CD4-positive, alpha-beta T cell treated with Interleukin-2 at 100 ng/mL for 4 hours (primary cell): ENCODE measurements around the gene KLK5.

ENCODE experiments used
- DNase-seq: peaks from one replicate; pipeline ENCODE4 v3.0.0-alpha.2; 2020; ENCODE audit warnings: low spot score

Gene KLK5

DNA sequence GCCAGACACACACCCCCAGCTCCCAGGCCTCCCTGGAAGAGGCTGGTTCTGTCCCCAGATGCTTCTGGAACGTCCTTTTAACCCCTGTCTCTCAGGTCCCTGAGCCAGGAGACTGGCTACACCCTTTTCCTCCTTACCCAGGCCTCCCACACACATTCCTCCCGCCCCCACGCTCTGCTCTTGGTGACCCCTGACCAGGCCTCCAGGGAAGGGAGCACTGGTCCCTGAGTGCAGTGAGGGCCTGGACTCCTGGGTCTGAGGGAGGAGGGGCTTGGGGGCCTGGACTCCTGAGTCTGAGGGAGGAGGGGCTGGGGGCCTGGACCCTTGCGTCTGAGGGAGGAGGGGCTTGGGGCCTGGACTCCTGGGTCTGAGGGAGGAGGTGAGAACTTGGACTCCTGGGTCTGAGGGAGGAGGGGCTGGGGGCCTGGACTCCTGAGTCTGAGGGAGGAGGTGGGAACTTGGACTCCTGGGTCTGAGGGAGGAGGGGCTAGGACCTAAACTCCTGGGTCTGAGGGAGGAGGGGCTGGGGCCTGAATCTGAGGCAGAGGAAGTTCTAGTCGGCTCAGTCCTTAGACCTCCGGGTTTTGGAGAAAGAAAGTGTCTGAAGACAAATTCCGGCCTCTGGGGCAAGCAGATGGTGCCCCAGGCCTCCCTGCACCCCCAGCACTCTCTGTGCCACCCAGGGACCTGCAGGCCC is 16.0 kb upstream of the KLK5 start:
- no peak for DNase-seq

DNA sequence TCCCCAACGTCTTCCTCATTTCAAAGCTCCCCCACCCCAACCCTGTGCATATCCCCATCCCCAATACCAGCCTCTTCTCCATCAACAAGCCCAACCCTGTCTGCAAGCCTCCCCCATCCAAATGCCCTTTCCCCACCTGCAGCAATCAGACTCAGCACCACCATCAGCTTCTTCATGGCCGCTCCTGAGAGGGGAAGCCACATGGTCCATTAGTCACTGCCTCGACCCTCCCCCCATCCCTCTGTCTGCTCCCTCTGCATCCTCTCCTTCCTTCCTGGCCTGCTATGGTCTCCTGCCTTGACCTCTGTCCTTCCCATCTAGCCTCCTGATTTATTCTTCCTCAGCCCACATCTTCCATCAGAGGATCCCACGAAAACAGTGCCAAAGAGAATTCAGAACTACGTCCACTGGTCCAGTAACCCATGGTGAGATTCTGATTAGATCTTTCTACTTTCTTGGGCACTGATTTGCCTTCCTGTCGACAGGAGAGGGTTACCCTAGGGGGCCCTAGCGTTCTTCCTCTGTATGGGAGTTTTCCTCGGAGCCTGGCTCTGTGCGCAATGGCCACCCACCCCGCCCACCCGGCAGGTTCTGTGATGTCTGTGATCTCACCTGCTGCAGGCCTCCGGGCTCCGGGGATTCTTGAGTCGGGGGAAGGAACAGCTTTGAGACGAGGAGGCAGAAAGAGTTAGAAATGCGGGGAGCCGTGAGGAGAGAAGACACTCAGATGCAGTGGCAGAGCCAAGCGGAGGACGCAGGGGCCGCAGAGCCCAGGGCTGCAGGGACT is 15.3 kb upstream of the KLK5 start:
- no peak for DNase-seq

GRCh38 chr19:50964266-50964665 is 11.4 kb upstream of the KLK5 start:
- DNase-seq, result no peak

- no peak for DNase-seq
These were observed 10.5 kb upstream of the KLK5 start for GRCh38 chr19:50963381-50963780.

DNA sequence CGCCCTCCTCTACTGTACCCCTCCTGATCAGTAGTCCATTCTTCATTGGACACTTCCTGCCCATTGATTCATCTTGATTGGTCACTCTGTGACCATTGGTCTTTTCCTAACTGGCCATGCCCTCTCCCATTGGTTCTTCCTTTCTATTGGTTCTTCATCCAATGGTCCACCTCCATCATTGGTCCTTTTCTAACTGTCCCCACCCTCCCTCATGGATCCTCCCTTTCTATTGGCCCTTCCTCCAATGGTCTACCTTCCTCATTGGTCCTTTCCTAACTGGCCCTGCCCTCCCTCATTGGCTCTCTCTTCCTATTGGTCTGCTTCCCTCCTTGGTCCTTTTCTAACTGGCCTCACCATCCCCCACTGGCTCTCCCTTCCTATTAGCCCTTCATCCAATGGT is 9.4 kb upstream of the KLK5 start:
- DNase-seq, result no peak

DNA sequence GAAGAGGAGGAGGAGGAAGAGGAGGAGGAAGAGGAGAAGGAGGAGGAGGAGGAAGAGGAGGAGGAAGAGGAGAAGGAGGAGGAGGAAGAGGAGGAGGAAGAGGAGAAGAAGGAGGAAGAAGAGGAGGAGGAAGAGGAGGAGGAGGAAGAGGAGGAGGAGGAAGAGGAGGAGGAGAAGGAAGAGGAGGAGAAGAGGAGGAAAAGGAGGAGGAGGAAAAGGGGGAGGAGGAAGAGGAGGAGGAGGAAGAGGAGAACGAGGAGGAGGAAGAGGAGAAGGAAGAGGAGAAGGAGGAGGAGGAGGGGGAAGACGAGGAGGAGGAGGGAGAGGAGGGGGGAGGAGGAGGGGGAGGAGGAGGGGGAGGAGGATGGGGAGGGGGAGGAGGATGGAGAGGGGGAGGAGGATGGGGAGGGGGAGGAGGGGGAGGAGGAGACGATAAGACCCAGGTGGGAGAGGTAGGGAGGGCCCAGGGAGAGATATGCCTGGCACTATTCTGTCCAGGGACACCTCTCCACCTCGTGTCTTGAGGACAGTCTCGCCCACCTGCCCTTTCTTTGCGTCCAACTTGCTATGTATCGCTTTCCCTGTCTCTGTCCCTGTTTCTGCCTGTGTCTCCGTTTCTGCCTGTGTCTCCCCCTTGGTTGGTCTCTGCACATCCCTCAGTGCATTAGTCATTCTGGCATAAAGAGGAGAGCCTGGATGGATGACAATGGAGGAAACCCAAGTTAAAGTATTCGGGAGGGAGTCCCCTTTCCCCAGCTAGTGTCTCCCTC is 7.1 kb upstream of the KLK5 start:
- no peak for DNase-seq

DNA sequence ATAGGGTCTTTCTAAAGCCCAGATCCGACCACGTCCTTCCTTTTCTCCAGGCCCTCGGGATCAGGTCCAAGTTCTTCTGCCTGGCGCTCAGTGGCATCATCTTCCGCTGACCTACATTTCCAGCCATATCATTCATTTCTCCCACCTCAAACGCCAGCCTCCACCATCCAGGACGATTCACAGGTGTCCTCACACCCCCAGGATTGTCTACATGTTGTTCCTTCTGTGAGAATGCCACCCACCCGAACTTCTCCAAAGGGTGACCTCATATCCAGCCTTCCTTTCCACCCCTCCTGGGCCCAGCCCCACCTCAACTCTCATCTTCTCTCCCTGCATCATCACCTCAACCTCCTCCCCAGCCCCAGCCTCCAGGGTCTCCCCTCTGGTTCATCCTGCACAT is 4.7 kb upstream of the KLK5 start:
- DNase-seq, result no peak

DNA sequence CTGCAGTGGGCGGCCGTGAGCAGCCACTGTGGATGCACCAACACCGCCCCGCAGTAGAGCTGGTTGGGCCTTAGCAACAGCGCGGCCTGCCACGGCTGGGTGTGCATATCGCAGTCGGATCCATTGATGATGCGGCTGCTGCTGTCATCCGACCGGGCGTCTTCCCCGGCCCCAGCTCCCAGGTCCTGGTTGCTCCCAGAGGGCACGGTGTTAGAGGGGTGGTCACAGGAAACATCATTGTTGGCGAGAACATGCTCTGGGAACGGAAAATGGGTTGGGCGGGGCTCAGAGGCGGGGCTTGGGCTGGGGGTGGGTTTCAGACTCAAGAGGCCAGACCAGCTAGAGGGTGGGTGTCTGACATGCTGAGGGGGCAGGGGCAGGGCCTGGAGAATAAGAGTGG is 3.0 kb downstream of the KLK5 start:
- DNase-seq, result no peak

GRCh38 chr19:50947123-50947522 is 5.7 kb downstream of the KLK5 start:
- DNase-seq, result no peak

- no peak for DNase-seq
These were observed 8.0 kb downstream of the KLK5 start for GRCh38 chr19:50944795-50945194.

DNA sequence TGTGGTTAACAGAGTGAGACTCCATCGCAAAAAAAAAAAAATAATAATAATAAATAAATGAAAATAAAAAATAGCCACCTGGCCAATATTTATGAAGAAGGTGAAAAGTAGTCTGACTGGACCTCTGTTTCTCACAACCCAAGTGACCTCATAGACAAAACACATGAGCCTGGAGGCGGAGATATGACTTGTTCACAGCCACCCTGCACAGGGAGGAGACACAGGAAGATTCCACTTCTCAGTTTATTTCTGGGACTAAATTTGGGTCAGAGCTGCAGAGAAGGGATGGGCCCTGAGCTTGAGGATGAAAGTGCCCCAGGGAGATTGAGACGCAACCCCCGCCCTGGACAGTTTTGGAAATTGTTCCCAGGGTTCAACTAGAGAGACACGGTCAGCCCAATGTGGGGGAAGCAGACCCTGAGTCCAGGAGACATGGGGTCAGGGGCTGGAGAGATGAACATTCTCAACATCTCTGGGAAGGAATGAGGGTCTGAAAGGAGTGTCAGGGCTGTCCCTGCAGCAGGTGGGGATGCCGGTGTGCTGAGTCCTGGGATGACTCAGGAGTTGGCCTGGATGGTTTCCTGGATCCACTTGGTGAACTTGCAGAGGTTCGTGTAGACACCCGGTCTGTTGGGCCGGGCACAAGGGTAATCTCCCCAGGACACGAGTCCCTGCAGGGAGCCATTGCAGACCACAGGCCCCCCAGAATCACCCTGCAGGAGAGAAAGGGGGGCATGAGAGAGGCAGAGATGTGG is 9.6 kb downstream of the KLK5 start:
- DNase-seq, result no peak

DNA sequence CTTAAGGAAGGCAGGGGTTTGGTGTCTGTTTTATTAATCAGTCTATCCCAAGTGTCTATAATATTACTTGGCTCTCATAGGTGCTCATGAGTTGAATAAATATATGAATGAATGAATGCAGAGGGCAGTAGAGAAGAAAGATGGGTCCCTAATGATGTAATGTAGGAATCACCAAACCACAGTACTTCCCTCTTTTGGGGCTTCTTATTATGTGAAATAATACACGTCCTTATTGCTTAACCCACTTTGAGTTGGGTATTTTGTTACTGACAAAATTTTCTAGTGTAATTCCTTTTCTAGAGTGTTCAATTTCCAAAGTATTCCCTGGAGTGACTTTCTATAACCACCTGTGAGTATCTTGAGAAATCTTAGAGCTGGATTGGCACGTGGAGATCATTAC is 13.2 kb downstream of the KLK5 start:
- DNase-seq, result no peak

DNA sequence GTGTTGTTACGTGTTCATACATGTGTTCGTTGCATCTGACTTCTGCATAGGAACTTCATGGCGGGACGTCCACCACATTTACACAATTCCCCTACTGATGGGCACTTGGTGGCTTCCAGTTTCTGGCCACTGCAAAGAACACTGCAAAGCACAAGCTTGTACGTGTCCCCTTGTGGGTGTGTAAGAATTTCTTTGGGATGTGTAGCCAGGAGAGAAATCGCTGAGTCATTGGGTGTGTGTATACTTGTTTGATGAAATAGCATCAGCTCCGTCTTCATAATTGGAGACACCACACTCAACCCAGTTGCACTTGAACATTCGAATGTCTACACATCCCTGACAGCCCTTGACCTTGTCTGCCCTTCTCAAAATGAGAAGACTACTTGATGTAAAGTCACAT is 19.2 kb downstream of the KLK5 start:
- no peak for DNase-seq

DNA sequence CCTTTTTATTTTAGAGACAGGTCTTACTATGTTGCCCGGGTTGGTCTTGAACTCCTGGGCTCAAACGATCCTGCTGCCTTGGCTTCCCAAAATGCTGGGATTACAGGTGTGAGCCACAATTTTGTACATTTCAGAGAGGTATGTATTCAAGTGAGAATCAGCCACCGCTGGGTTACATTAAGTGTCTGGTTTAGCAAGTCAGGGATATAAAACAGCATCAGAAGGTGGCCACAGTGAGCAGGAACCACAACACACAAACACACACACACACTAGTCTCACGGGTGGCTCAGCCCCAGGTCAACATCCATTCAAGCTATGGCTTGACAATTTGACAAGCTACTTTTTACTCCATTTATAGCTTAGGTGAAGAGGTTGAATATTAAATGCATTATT is 20.2 kb downstream of the KLK5 start:
- no peak for DNase-seq

GRCh38 chr19:50932018-50932689 is 20.7 kb downstream of the KLK5 start:
- DNase-seq, result no peak

DNA sequence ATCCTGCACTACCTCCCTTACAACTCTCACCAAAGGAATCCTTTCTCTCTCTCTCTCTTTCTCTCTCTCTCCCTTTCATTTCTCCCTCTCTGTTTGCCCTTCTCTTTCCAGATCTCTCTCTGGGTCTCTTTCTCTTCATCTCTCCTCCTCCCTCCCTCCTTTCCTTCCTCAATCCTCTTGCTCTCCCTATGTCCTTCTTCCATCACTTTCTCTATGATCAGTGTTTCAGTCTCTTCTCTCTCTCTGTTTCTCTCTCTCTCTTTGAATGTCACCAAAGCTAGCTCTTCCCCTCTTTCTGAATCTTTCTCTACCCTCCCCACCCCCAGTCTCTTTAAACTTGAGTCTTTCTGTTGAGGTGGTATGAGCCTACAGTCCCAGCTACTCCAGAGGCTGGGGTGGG is 21.8 kb downstream of the KLK5 start:
- DNase-seq, result no peak

GRCh38 chr19:50928831-50929230 is 24.0 kb downstream of the KLK5 start:
- DNase-seq, result no peak

GRCh38 chr19:50926144-50926543 is 26.7 kb downstream of the KLK5 start:
- no peak for DNase-seq

GRCh38 chr19:50925734-50926133 is 27.1 kb downstream of the KLK5 start:
- no peak for DNase-seq

DNA sequence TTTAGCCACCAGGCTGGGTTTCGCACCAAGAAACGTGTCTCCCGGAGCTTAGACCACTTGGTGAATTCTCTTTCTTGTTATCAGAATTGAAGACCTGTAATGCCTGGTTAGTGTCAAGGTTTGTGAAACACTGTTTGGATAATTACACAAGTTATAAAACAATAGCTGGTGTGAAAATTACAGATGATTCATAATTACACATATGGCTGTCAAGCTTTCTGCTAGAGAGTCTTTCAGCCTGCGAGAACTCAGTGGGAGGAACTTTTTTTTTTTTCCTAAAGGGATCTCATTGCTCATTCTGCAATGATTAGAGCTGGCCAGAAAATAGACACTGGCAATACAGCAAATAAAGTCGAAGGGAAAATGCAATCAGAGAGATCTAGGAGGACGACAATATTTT is 28.3 kb downstream of the KLK5 start:
- DNase-seq, result no peak

DNA sequence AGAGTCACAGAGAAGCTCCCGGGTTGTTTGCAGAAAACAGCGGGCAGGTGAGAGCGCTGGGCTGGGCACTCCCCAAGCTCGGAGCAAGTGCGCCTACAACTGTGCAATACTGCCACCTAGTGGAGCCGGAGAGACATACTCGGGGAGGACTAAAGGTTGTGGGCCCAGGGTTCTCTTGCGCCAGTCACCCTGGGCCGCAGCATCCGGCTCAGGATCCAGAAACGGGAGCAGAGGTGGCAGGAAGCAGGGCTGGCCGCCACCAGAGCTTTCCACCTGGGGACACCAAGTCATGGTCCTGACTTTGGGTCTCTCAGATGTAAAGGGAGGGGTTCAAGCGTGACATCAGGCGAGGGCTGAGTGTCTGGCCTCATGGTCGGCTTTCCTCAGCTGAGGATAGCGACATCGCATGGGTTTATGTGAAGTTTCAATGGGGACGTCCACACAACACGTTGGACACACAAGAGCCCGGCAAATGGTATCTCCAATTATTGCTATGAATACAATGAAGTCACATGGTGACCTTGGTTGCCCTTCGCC is 30.5 kb downstream of the KLK5 start:
- DNase-seq, result peak; percentile 74
